IPS-20b (cell line): ENCODE measurements around the gene PTPRD.
A peak's percentile ranks its signal among the peaks of the same experiment; 100 is the strongest.

Experiments used
- H3K27ac ChIP-seq: one replicate; pipeline ENCODE4 v1.5.1; 2013; ENCODE audit warnings: low read length
- H3K27me3 ChIP-seq: 2 replicates; pipeline ENCODE4 v1.6.1; 2013; ENCODE audit warnings: mild to moderate bottlenecking, low read length, inconsistent platforms; ENCODE audit not compliant: insufficient read depth
- H3K36me3 ChIP-seq: 2 replicates; pipeline ENCODE4 v1.6.1; 2013; ENCODE audit warnings: low read depth, mild to moderate bottlenecking, inconsistent platforms, low read length, moderate library complexity; ENCODE audit not compliant: insufficient read depth
- H3K4me1 ChIP-seq: 2 replicates; pipeline ENCODE4 v1.6.1; 2013; ENCODE audit warnings: mild to moderate bottlenecking, control low read depth, inconsistent platforms, low read length, moderate library complexity; ENCODE audit not compliant: insufficient read depth
- H3K4me3 ChIP-seq: 2 replicates; pipeline ENCODE4 v1.5.1; 2013; ENCODE audit warnings: mild to moderate bottlenecking, low read length, inconsistent platforms
- H3K9ac ChIP-seq: 2 replicates; pipeline ENCODE4 v1.6.1; 2013; ENCODE audit warnings: low read depth, mild to moderate bottlenecking, inconsistent platforms, low read length, moderate library complexity
- H3K9me3 ChIP-seq: 2 replicates; pipeline ENCODE4 v1.6.1; 2013; ENCODE audit warnings: mild to moderate bottlenecking, low read depth, low read length, inconsistent platforms; ENCODE audit not compliant: insufficient read depth

PTPRD gene

GRCh38 chr9:8728910-8729309 is 1883.9 kb downstream of the PTPRD start:
- Histone ChIP-seq H3K27me3 (no peaks in the 10 kb centered on the region), H3K9ac (no peak overlapping the region), H3K9me3 (no peaks in the 10 kb centered on the region), H3K4me3 (no peak overlapping the region), H3K4me1 (peaks cover 14% of the 10 kb centered on the region), H3K36me3 (no peaks in the 10 kb centered on the region), H3K27ac (no peak overlapping the region)

GRCh38 chr9:8727191-8727590 is 1885.6 kb downstream of the PTPRD start:
- H3K9me3 ChIP-seq, result no peaks in the 10 kb centered on the region
- H3K27me3 ChIP-seq, result no peaks in the 10 kb centered on the region
- H3K27ac ChIP-seq, result no peak overlapping the region
- 0 out of 2 replicates have a peak, but pooled peaks cover 3% of the 10 kb centered on the region for H3K4me1 ChIP-seq
- H3K36me3 ChIP-seq, result no peaks in the 10 kb centered on the region
- H3K4me3 ChIP-seq, result no peak overlapping the region
- no peak overlapping the region for H3K9ac ChIP-seq

GRCh38 chr9:8726692-8727091 is 1886.1 kb downstream of the PTPRD start:
- no peak overlapping the region for H3K9ac ChIP-seq
- H3K9me3 ChIP-seq, result no peaks in the 10 kb centered on the region
- no peak overlapping the region for H3K27ac ChIP-seq
- H3K4me3 ChIP-seq, result no peak overlapping the region
- no peaks in the 10 kb centered on the region for H3K27me3 ChIP-seq
- 0 out of 2 replicates have a peak, but pooled peaks cover 3% of the 10 kb centered on the region for H3K4me1 ChIP-seq
- H3K36me3 ChIP-seq, result no peaks in the 10 kb centered on the region

GRCh38 chr9:8725635-8726034 is 1887.2 kb downstream of the PTPRD start:
- no peak overlapping the region for H3K9ac ChIP-seq

GRCh38 chr9:8724284-8725018 is 1888.4 kb downstream of the PTPRD start:
- Histone ChIP-seq H3K9ac (no peak overlapping the region), H3K36me3 (no peaks in the 10 kb centered on the region), H3K9me3 (no peaks in the 10 kb centered on the region), H3K27ac (no peak overlapping the region), H3K4me1 (peaks cover 10% of the 10 kb centered on the region), H3K4me3 (no peak overlapping the region), H3K27me3 (no peaks in the 10 kb centered on the region)

More at GRCh38 chr9:8725635-8726034, 1887.2 kb downstream of the PTPRD start:
- 0 out of 2 replicates have a peak, but pooled peaks cover 3% of the 10 kb centered on the region for H3K4me1 ChIP-seq
- no peaks in the 10 kb centered on the region for H3K9me3 ChIP-seq
- no peak overlapping the region for H3K27ac ChIP-seq
- H3K27me3 ChIP-seq, result no peaks in the 10 kb centered on the region
- H3K4me3 ChIP-seq, result no peak overlapping the region
- H3K36me3 ChIP-seq, result no peaks in the 10 kb centered on the region

- Histone ChIP-seq H3K4me1 (peaks cover 17% of the 10 kb centered on the region), H3K9ac (no peak overlapping the region), H3K27ac (no peak overlapping the region), H3K27me3 (no peaks in the 10 kb centered on the region), H3K36me3 (no peaks in the 10 kb centered on the region), H3K9me3 (no peaks in the 10 kb centered on the region), H3K4me3 (no peak overlapping the region)
Observed at GRCh38 chr9:8723195-8723594, 1889.6 kb downstream of the PTPRD start.

- H3K9ac ChIP-seq, result no peak overlapping the region
- H3K9me3 ChIP-seq, result no peaks in the 10 kb centered on the region
- H3K27me3 ChIP-seq, result no peaks in the 10 kb centered on the region
- H3K4me1 ChIP-seq, result peaks cover 35% of the 10 kb centered on the region
- no peak overlapping the region for H3K27ac ChIP-seq
- no peak overlapping the region for H3K4me3 ChIP-seq
- H3K36me3 ChIP-seq, result no peaks in the 10 kb centered on the region
Observed at GRCh38 chr9:8719833-8720486, 1892.8 kb downstream of the PTPRD start.

GRCh38 chr9:8718121-8718725 is 1894.6 kb downstream of the PTPRD start:
- no peak overlapping the region for H3K9ac ChIP-seq
- no peaks in the 10 kb centered on the region for H3K27me3 ChIP-seq
- peaks cover 35% of the 10 kb centered on the region for H3K4me1 ChIP-seq
- H3K9me3 ChIP-seq, result no peaks in the 10 kb centered on the region
- no peak overlapping the region for H3K4me3 ChIP-seq
- H3K27ac ChIP-seq, result no peak overlapping the region
- H3K36me3 ChIP-seq, result no peaks in the 10 kb centered on the region

GRCh38 chr9:8717146-8717545 is 1895.7 kb downstream of the PTPRD start:
- Histone ChIP-seq H3K9me3 (no peaks in the 10 kb centered on the region), H3K27ac (no peak overlapping the region)

GRCh38 chr9:8715788-8716187 is 1897.0 kb downstream of the PTPRD start:
- H3K27me3 ChIP-seq, result no peaks in the 10 kb centered on the region
- no peak overlapping the region for H3K9ac ChIP-seq
- H3K27ac ChIP-seq, result no peak overlapping the region
- peaks cover 35% of the 10 kb centered on the region for H3K4me1 ChIP-seq
- no peaks in the 10 kb centered on the region for H3K36me3 ChIP-seq
- H3K4me3 ChIP-seq, result 0 out of 2 replicates have a peak overlapping the region, but pooled peaks have one; percentile 0
- no peaks in the 10 kb centered on the region for H3K9me3 ChIP-seq

More at GRCh38 chr9:8717146-8717545, 1895.7 kb downstream of the PTPRD start:
- no peak overlapping the region for H3K9ac ChIP-seq
- peaks cover 35% of the 10 kb centered on the region for H3K4me1 ChIP-seq
- no peaks in the 10 kb centered on the region for H3K27me3 ChIP-seq
- no peaks in the 10 kb centered on the region for H3K36me3 ChIP-seq
- no peak overlapping the region for H3K4me3 ChIP-seq

GRCh38 chr9:8713811-8714165 is 1899.0 kb downstream of the PTPRD start:
- no peak overlapping the region for H3K9ac ChIP-seq
- no peaks in the 10 kb centered on the region for H3K27me3 ChIP-seq
- H3K4me1 ChIP-seq, result peaks cover 25% of the 10 kb centered on the region
- no peaks in the 10 kb centered on the region for H3K36me3 ChIP-seq
- no peak overlapping the region for H3K27ac ChIP-seq
- H3K4me3 ChIP-seq, result no peak overlapping the region
- no peaks in the 10 kb centered on the region for H3K9me3 ChIP-seq
